Adrenal gland (tissue), 12 donors: ENCODE data around the gene TFF1. TPM values are rescaled to one million over a fixed set of nuclear protein-coding genes. Genes with fewer than 3 reads are reported as not detected.
A peak's percentile ranks its signal among the peaks of the same experiment; 100 is the strongest.

Experiments
- DNase-seq, 7 donors: peaks; one replicate each; pipeline ENCODE4 v3.0.0-alpha.2; 2019 to 2020
- H3K27ac ChIP-seq, 5 donors: fragments of 200-600 bp; sonication (generic) in 4 of 5; 1 replicate in 3 of 5; 2 replicates in 2 of 5; pipeline versions ENCODE4 v1.5.1 to v1.8.0; 2016 to 2020; ENCODE audit warnings: mild to moderate bottlenecking in 1 of 5
- H3K27me3 ChIP-seq: fragments of 200-600 bp; 2 replicates; pipeline ENCODE4 v1.8.0; 2021
- H3K36me3 ChIP-seq, 2 donors: fragments of 200-600 bp; replicated peaks in 1 of 2; 1 replicate in 1 of 2; 2 replicates in 1 of 2; pipeline versions ENCODE4 v1.5.1 to v1.8.0; 2018 to 2022
- H3K4me1 ChIP-seq, 2 donors: fragments of 200-600 bp; replicated peaks in 1 of 2; 1 replicate in 1 of 2; 2 replicates in 1 of 2; pipeline versions ENCODE4 v1.5.1 to v1.8.0; 2018 to 2021
- H3K4me3 ChIP-seq, 4 donors: fragments of 200-600 bp; sonication (generic) in 3 of 4; one replicate each; pipeline ENCODE4 v1.5.1; 2016 to 2018
- H3K9me3 ChIP-seq, 3 donors: fragments of 200-600 bp; sonication (generic) in 1 of 3; replicated peaks in 1 of 3; 1 replicate in 2 of 3; 2 replicates in 1 of 3; pipeline versions ENCODE4 v1.5.1 to v1.8.0; 2016 to 2021
- CTCF ChIP-seq, 6 experiments: fragments of 450-650 bp in 4 of 6; fragments of 200-600 bp in 2 of 6; sonication (generic) in 1 of 6; IDR thresholded peaks; 1 replicate in 5 of 6; 2 replicates in 1 of 6; pipeline versions ENCODE4 v1.5.1 to v1.8.0; 2016 to 2021; ENCODE audit warnings: antibody characterized with exemption in 6 of 6, mild to moderate bottlenecking in 2 of 6, moderate library complexity in 1 of 6
- POLR2A ChIP-seq, 2 donors: fragments of 450-650 bp; IDR thresholded peaks; one replicate each; pipeline ENCODE4 v1.6.1; 2017; ENCODE audit warnings: antibody characterized with exemption in 2 of 2, mild to moderate bottlenecking in 2 of 2, moderate library complexity in 1 of 2
- WGBS, 4 donors: extraction: QIAGEN DNeasy Blood & Tissue Kit in 2 of 4; methylation state at CpG; one replicate each; pipeline versions ENCODE4 v1.1.5 to v1.1.7; 2013 to 2017; 5-methylcytosine and 5-hydroxymethylcytosine counted together
- intact Hi-C, 2 donors: fragments of 100-400 bp; cut with DNase I; formaldehyde crosslinking; loops; one replicate each; pipeline versions ENCODE4 v1.14.1 to v1.15.0; 2022 to 2023
- polyA plus RNA-seq, 3 donors: library from polyadenylated mRNA; stranded (reverse); fragments of 200-250 nt in 2 of 3; fragments of 350-450 nt in 1 of 3; fragmentation: Illumina TruSeq in 1 of 3; extraction: RNeasy Lipid Tissue Mini Kit (QIAGEN cat#74804) in 1 of 3; gene quantifications; one replicate each; pipeline ENCODE4 v1.2.3, GENCODE V29; 2013 to 2014
- total RNA-seq, 9 donors: library from RNA; depleted of rRNA in 4 of 9; stranded (reverse); fragments of >200 nt in 4 of 9; fragments of 120-200 nt in 1 of 9; fragmentation: NEBNext Ultra II Directional in 1 of 9; extraction: Animal tissue kit (Norgen Biotek cat#: 25700) in 1 of 9; gene quantifications; one replicate each; pipeline versions ENCODE4 v1.1.0 to v1.2.4, GENCODE V29; 2013 to 2023
- donor health status: healthy with polysubstance abuse.
- donor health status: Bipolar disorder and iron deficiency.
- donor health status: DM: yes; HTN: yes; CAD: no.
- donor health status: DM: no; HTN: no; CAD: no.
- donor health status: DM: no; HTN: no; CAD: no.
- donor health status: DM: yes; HTN: yes; CAD: no.

The TFF1 gene
- total and polyA plus RNA-seq, 12 donors = 0.39 to 1.5 (median 0.72) TPM; not detected in 9

GRCh38 chr21:42316891-42317290, 49.4 kb downstream of the TFF1 start:
- no peak for TF ChIP-seq POLR2A (IDR thresholded peaks at IDR 0.05)
- TF ChIP-seq CTCF (IDR thresholded peaks at IDR 0.05) = no peak
- Histone ChIP-seq H3K27me3 (no peaks in the 10 kb centered on the region), H3K4me1 (peaks cover 0 to 4% of the 10 kb centered on the region in 2 donors), H3K27ac (no peak overlapping the region), H3K36me3 (no peaks in the 10 kb centered on the region), H3K4me3 (no peak overlapping the region), H3K9me3 (no peaks in the 10 kb centered on the region)
- DNase-seq = peak in 1 of 7 donors; percentile 9
- WGBS, 4 donors = 90 to 94% (median 93%) methylated on average over 8 to 16 of the region's 16 CpGs
- intact Hi-C loops = loop anchor here in 1 of 2 donors (5.0 kb wide), 1 partner anchor 60 kb away; no protein-coding TSS in a partner anchor

DNA sequence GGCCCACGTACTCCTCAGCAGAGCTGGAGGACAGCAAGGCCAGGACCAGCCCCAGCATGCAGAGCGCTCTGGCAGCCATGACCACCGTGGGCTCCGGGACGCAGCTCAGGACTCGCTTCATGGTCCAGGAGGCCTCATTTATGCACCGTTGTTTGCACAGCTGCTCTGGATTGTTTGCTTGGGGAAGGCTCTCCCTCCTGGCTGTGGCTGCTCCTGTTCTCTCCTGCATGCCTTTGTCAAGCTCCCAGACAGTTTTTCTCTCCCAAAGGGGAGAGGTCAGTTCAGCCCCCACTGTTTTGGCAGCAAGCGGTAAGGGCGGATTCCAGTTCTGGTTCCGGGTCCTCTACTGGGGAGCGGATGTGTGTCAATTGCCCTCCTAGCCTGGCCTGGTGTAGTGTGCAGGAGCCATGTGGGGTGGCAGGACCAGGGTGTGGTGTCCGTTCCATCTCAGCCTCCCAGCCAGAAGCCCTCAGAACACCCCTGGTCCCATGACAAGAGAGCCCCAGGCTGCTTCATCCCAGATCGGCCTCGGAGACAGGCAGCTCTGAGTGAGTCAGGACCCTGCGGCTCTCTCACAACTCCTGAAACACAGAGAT, 50.9 kb downstream of the TFF1 start, which contains the start of gene TFF3:
TFF3 (minus strand) TSS at position 114 of the 596 bp plus-strand sequence; CDS start at position 79, 35 bp downstream.
- DNase-seq = peak in 2 of 7 donors; percentile 22 to 52
- Histone ChIP-seq H3K4me1 (peaks cover 0 to 4% of the 10 kb centered on the region in 2 donors), H3K4me3 (no peak within 1 kb of the TSS), H3K9me3 (no peaks in the 10 kb centered on the region), H3K27me3 (no peaks in the 10 kb centered on the region), H3K36me3 (no peaks in the 10 kb centered on the region), H3K27ac (peak within 1 kb of the TSS in 1 of 5 donors; percentile 29)
- 63 to 78% (median 75%) methylated on average over 11 to 15 of the region's 15 CpGs for WGBS, 4 donors
- intact Hi-C loops = loop anchor here in 1 of 2 donors (5.0 kb wide), 1 partner anchor 62 kb away; no protein-coding TSS in a partner anchor
- no peak for TF ChIP-seq CTCF (IDR thresholded peaks at IDR 0.05)
- TF ChIP-seq POLR2A (IDR thresholded peaks at IDR 0.05) = no peak

DNA sequence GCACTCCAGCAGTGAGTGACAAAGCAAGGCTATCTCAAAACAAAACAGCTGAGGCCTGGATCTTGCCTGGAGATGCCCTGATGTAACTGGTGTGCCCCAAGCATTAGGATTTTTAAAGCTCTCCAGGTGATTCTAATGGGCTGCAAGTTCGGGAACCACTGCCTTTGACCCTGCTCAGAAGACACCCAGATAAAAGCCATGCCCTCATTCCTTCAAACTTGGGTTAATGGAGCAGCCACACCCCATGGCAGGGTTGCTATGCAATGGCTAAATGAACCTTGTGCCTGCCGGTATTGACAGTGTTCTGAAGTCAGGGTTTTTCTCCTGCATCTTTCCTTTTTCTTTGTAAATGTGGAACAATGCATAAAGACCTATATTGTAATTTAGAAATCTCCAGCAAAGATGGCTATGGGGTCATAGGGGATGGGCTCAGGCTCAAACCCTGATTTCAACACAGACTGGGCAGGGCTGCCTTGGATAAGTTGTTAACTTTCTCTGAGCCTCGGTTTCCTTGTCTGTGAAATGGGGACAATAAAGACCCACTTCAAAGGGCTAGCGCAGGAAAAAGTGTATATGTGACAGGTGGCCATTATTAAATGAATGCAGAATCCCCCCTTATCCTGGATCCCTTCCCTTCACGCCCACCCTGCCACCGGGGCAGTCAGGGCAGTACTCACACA, 51.6 kb downstream of the TFF1 start:
- Histone ChIP-seq H3K4me3 (no peak overlapping the region), H3K27ac (peak overlapping the region in 1 of 5 donors; percentile 29), H3K9me3 (no peaks in the 10 kb centered on the region), H3K36me3 (no peaks in the 10 kb centered on the region), H3K27me3 (peaks cover 2% of the 10 kb centered on the region), H3K4me1 (peaks cover 0 to 4% of the 10 kb centered on the region in 2 donors)
- WGBS, 4 donors = 79 to 88% (median 83%) methylated on average over 6 of the region's 6 CpGs
- TF ChIP-seq CTCF (IDR thresholded peaks at IDR 0.05) (no peak), POLR2A (IDR thresholded peaks at IDR 0.05) (no peak)
- intact Hi-C loops = loop anchor here in 1 of 2 donors (5.0 kb wide), 1 partner anchor 63 kb away; no protein-coding TSS in a partner anchor
- DNase-seq = peak in 1 of 7 donors; percentile 5

GRCh38 chr21:42313501-42313969, 52.8 kb downstream of the TFF1 start:
- intact Hi-C loops = no loop called here
- no peak for TF ChIP-seq POLR2A (IDR thresholded peaks at IDR 0.05)
- TF ChIP-seq CTCF (IDR thresholded peaks at IDR 0.05) = no peak
- Histone ChIP-seq H3K27ac (peak overlapping the region in 1 of 5 donors; percentile 34), H3K9me3 (no peaks in the 10 kb centered on the region), H3K27me3 (peaks cover 6% of the 10 kb centered on the region), H3K4me1 (peaks cover 0 to 4% of the 10 kb centered on the region in 2 donors), H3K4me3 (no peak overlapping the region), H3K36me3 (no peaks in the 10 kb centered on the region)
- DNase-seq = peak in 5 of 7 donors; percentile 36 to 70 (median 55)
- WGBS, 4 donors = 30 to 51% (median 39%) methylated on average over 7 to 13 of the region's 13 CpGs
